Gastrocnemius medialis (tissue), 4 donors: ENCODE data around the gene ZBTB7C. TPM values are rescaled to one million over a fixed set of nuclear protein-coding genes. Genes with fewer than 3 reads are reported as not detected.

Experiments used
- ATAC-seq, 2 donors: fragments of 150-250 bp; one replicate each; pipeline ENCODE4 v1.9.1; 2016
- DNase-seq, 2 donors: peaks; one replicate each; pipeline ENCODE4 v3.0.0-alpha.2; 2019
- H3K27ac ChIP-seq, 4 donors: fragments of 200-600 bp; sonication (generic); 1 replicate in 1 of 4; 2 replicates in 3 of 4; pipeline ENCODE4 v1.5.1; 2016 to 2018; ENCODE audit warnings: mild to moderate bottlenecking in 2 of 4, moderate library complexity in 1 of 4
- H3K27me3 ChIP-seq, 3 donors: fragments of 200-600 bp; sonication (generic) in 2 of 3; 1 replicate in 1 of 3; 2 replicates in 2 of 3; pipeline versions ENCODE4 v1.5.1 to v1.6.0; 2016 to 2019; ENCODE audit warnings: mild to moderate bottlenecking in 1 of 3, moderate library complexity in 1 of 3
- H3K36me3 ChIP-seq, 2 donors: fragments of 200-600 bp; sonication (generic) in 1 of 2; one replicate each; pipeline ENCODE4 v1.5.1; 2017 to 2018
- H3K4me1 ChIP-seq, 2 donors: fragments of 200-600 bp; sonication (generic) in 1 of 2; one replicate each; pipeline ENCODE4 v1.5.1; 2016 to 2017; ENCODE audit warnings: mild to moderate bottlenecking in 2 of 2
- H3K4me3 ChIP-seq, 4 donors: fragments of 200-600 bp; sonication (generic) in 3 of 4; 1 replicate in 1 of 4; 2 replicates in 3 of 4; pipeline ENCODE4 v1.5.1; 2016 to 2019; ENCODE audit warnings: mild to moderate bottlenecking in 2 of 4
- H3K9me3 ChIP-seq, 3 donors: fragments of 200-600 bp; sonication (generic) in 2 of 3; 1 replicate in 1 of 3; 2 replicates in 2 of 3; pipeline ENCODE4 v1.5.1; 2016 to 2019
- POLR2A ChIP-seq, 2 donors: fragments of 450-650 bp; IDR thresholded peaks; one replicate each; pipeline ENCODE4 v1.6.1; 2017; ENCODE audit warnings: antibody characterized with exemption in 2 of 2, mild to moderate bottlenecking in 2 of 2, moderate library complexity in 2 of 2
- in situ Hi-C, 4 donors: fragments of 200-750 bp; cut with MboI; loops; one replicate each; pipeline versions ENCODE4 v1.15.0 to v1.8.0; 2017; ENCODE audit warnings: low sequenced_read_pairs in 4 of 4
- intact Hi-C: fragments of 100-400 bp; cut with DNase I; formaldehyde crosslinking; loops from one replicate; pipeline ENCODE4 v1.15.1; 2023; ENCODE audit warnings: low total_unique reads
- total RNA-seq, 4 donors: library from RNA; depleted of rRNA; stranded (reverse); fragments of >200 nt; gene quantifications; one replicate each; pipeline versions ENCODE4 v1.1.0 to v1.2.3, GENCODE V29; 2016
- TF ChIP-seq, protein P1 (sequence below), 5 experiments: fragments of 450-650 bp in 3 of 5; fragments of 200-600 bp in 2 of 5; sonication (generic) in 2 of 5; IDR thresholded peaks in 4 of 5; conservative IDR thresholded peaks in 1 of 5; 1 replicate in 4 of 5; 2 replicates in 1 of 5; pipeline ENCODE4 v1.5.1; 2016 to 2019; ENCODE audit warnings: antibody characterized with exemption in 5 of 5, mild to moderate bottlenecking in 3 of 5, moderate library complexity in 3 of 5

ZBTB7C gene
- total RNA-seq, 4 donors from 2014 or later: 0.53 to 12.3 (median 1.1) TPM

GRCh38 chr18:48202006-48202348 is 207.2 kb downstream of the ZBTB7C start:
- Histone ChIP-seq H3K4me3 (no peak overlapping the region), H3K9me3 (no peaks in the 10 kb centered on the region), H3K27ac (no peak overlapping the region), H3K27me3 (no peaks in the 10 kb centered on the region), H3K4me1 (no peaks in the 10 kb centered on the region), H3K36me3 (no peaks in the 10 kb centered on the region)
- in situ Hi-C loops (loop anchor here in 1 of 4 donors (25.0 kb wide), 1 partner anchor 90 kb away; no protein-coding TSS in a partner anchor), intact Hi-C loops (no loop called here)
- DNase-seq: no peak
- TF ChIP-seq POLR2A (IDR thresholded peaks at IDR 0.05): no peak
- TF ChIP-seq, protein P1, sequence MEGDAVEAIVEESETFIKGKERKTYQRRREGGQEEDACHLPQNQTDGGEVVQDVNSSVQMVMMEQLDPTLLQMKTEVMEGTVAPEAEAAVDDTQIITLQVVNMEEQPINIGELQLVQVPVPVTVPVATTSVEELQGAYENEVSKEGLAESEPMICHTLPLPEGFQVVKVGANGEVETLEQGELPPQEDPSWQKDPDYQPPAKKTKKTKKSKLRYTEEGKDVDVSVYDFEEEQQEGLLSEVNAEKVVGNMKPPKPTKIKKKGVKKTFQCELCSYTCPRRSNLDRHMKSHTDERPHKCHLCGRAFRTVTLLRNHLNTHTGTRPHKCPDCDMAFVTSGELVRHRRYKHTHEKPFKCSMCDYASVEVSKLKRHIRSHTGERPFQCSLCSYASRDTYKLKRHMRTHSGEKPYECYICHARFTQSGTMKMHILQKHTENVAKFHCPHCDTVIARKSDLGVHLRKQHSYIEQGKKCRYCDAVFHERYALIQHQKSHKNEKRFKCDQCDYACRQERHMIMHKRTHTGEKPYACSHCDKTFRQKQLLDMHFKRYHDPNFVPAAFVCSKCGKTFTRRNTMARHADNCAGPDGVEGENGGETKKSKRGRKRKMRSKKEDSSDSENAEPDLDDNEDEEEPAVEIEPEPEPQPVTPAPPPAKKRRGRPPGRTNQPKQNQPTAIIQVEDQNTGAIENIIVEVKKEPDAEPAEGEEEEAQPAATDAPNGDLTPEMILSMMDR (IDR thresholded peaks at IDR 0.05 in 4 of 5, conservative IDR thresholded peaks at IDR 0.05 in 1 of 5): no peak
- no peak for ATAC-seq

GRCh38 chr18:48201337-48202005 is 207.7 kb downstream of the ZBTB7C start:
- H3K4me1 ChIP-seq: no peaks in the 10 kb centered on the region
- intact Hi-C loops (no loop called here), in situ Hi-C loops (loop anchor here in 1 of 4 donors (25.0 kb wide), 1 partner anchor 89 kb away; no protein-coding TSS in a partner anchor)
- TF ChIP-seq, protein P1 (IDR thresholded peaks at IDR 0.05 in 4 of 5, conservative IDR thresholded peaks at IDR 0.05 in 1 of 5): no peak
- DNase-seq (no peak), ATAC-seq (no peak)
- H3K9me3 ChIP-seq: no peaks in the 10 kb centered on the region
- H3K27me3 ChIP-seq: no peaks in the 10 kb centered on the region
- H3K36me3 ChIP-seq: no peaks in the 10 kb centered on the region
- no peak overlapping the region for H3K27ac ChIP-seq
- no peak overlapping the region for H3K4me3 ChIP-seq

- ATAC-seq (no peak), DNase-seq (no peak)
- TF ChIP-seq, protein P1 (IDR thresholded peaks at IDR 0.05 in 4 of 5, conservative IDR thresholded peaks at IDR 0.05 in 1 of 5): no peak
- TF ChIP-seq POLR2A (IDR thresholded peaks at IDR 0.05): no peak
- in situ Hi-C loops (loop anchor here in 1 of 4 donors (25.0 kb wide), 1 partner anchor 88 kb away; no protein-coding TSS in a partner anchor), intact Hi-C loops (no loop called here)
- Histone ChIP-seq H3K27me3 (no peaks in the 10 kb centered on the region), H3K4me1 (peaks cover 0 to 2% of the 10 kb centered on the region in 2 donors), H3K36me3 (no peaks in the 10 kb centered on the region), H3K4me3 (no peak overlapping the region), H3K9me3 (no peaks in the 10 kb centered on the region), H3K27ac (no peak overlapping the region)
Measured at GRCh38 chr18:48200631-48201336, 208.4 kb downstream of the ZBTB7C start.

DNA sequence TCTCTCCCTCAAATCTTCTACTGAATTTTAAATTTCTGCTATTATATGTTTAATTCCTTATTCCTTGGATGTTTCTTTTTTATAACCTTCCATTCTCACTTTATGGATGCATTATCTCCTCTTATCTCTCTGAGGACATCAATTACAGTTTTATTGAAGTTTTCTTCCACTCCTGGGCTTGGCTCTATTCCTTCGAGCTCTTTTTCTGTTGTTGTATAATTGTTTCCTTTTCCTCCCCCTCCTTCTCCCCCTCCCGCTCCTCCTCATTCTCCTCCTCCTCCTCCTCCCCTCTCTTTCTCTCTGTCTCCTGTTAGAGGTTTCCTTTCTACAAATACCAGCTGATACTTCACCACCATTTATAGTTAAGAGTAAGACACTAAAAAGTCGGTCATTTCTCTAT is 209.8 kb downstream of the ZBTB7C start:
- no peak overlapping the region for H3K4me3 ChIP-seq
- intact Hi-C loops: no loop called here
- no peak for TF ChIP-seq POLR2A (IDR thresholded peaks at IDR 0.05)
- TF ChIP-seq, protein P1 (IDR thresholded peaks at IDR 0.05 in 4 of 5, conservative IDR thresholded peaks at IDR 0.05 in 1 of 5): no peak
- in situ Hi-C loops: no loop called here
- ATAC-seq: no peak
- no peak for DNase-seq
- H3K4me1 ChIP-seq: peaks cover 4 to 7% of the 10 kb centered on the region in 2 donors
- H3K27me3 ChIP-seq: no peaks in the 10 kb centered on the region
- H3K9me3 ChIP-seq: no peaks in the 10 kb centered on the region
- no peaks in the 10 kb centered on the region for H3K36me3 ChIP-seq
- no peak overlapping the region for H3K27ac ChIP-seq
